Spleen (tissue), 11 donors: ENCODE measurements around the gene SIRT7. TPM values are rescaled to one million over a fixed set of nuclear protein-coding genes. Genes with fewer than 3 reads are reported as not detected.

Experiments used
- DNase-seq: peaks from one replicate; pipeline ENCODE4 v3.0.0-alpha.2; 2020
- H3K27ac ChIP-seq, 8 donors: fragments of 200-600 bp; sonication (generic) in 7 of 8; 1 replicate in 4 of 8; 2 replicates in 4 of 8; pipeline versions ENCODE4 v1.5.0 to v1.8.0; 2016 to 2021; ENCODE audit warnings: inconsistent platforms in 4 of 8, mild to moderate bottlenecking in 4 of 8, moderate library complexity in 1 of 8
- H3K27me3 ChIP-seq, 7 donors: fragments of 200-600 bp; sonication (generic) in 6 of 7; replicated peaks in 1 of 7; 1 replicate in 4 of 7; 2 replicates in 3 of 7; pipeline versions ENCODE4 v1.5.0 to v1.8.0; 2016 to 2021; ENCODE audit warnings: inconsistent platforms in 3 of 7, mild to moderate bottlenecking in 1 of 7
- H3K36me3 ChIP-seq, 6 donors: fragments of 200-600 bp; sonication (generic) in 5 of 6; 1 replicate in 4 of 6; 2 replicates in 2 of 6; pipeline versions ENCODE4 v1.5.0 to v1.8.0; 2016 to 2021; ENCODE audit warnings: inconsistent platforms in 2 of 6
- H3K4me1 ChIP-seq, 6 donors: fragments of 200-600 bp; sonication (generic) in 5 of 6; 1 replicate in 3 of 6; 2 replicates in 3 of 6; pipeline versions ENCODE4 v1.5.0 to v1.8.0; 2016 to 2021; ENCODE audit warnings: inconsistent platforms in 3 of 6
- H3K4me3 ChIP-seq, 8 donors: fragments of 200-600 bp; sonication (generic) in 7 of 8; 1 replicate in 4 of 8; 2 replicates in 4 of 8; pipeline versions ENCODE4 v1.5.0 to v1.8.0; 2016 to 2021; ENCODE audit warnings: inconsistent platforms in 4 of 8, mild to moderate bottlenecking in 4 of 8, moderate library complexity in 2 of 8
- H3K9me3 ChIP-seq, 8 donors: fragments of 200-600 bp; sonication (generic) in 7 of 8; 1 replicate in 4 of 8; 2 replicates in 4 of 8; pipeline versions ENCODE4 v1.5.0 to v1.8.0; 2016 to 2021; ENCODE audit warnings: inconsistent platforms in 4 of 8
- POLR2A ChIP-seq, 3 donors: fragments of 450-650 bp; IDR thresholded peaks; one replicate each; pipeline ENCODE4 v1.5.1; 2017; ENCODE audit warnings: antibody characterized with exemption in 3 of 3, mild to moderate bottlenecking in 1 of 3
- POLR2AphosphoS5 ChIP-seq, 3 donors: sonication (generic); formaldehyde crosslinking; IDR thresholded peaks; one replicate each; pipeline ENCODE4 v1.5.1; 2017; ENCODE audit warnings: antibody characterized with exemption in 3 of 3
- WGBS, 5 donors: extraction: QIAGEN DNeasy Blood & Tissue Kit in 3 of 5; methylation state at CpG; one replicate each; pipeline versions ENCODE4 v1.1.5 to v1.1.7; 2013 to 2018; 5-methylcytosine and 5-hydroxymethylcytosine counted together
- intact Hi-C: fragments of 100-400 bp; cut with DNase I; formaldehyde crosslinking; loops from one replicate; pipeline ENCODE4 v1.15.0; 2023; ENCODE audit warnings: low total_unique reads
- polyA plus RNA-seq, 3 donors: library from polyadenylated mRNA; stranded (reverse); fragments of 200-250 nt; gene quantifications; one replicate each; pipeline ENCODE4 v1.2.1, GENCODE V29; 2013
- total RNA-seq, 7 donors: library from RNA; depleted of rRNA in 3 of 7; stranded (reverse); fragments of >200 nt in 3 of 7; fragmentation: NEBNext Ultra II Directional in 4 of 7; extraction: Animal tissue kit (Norgen Biotek cat#: 25700) in 4 of 7; gene quantifications; one replicate each; pipeline versions ENCODE4 v1.1.0 to v1.2.1, GENCODE V29; 2016 to 2021
- TF ChIP-seq, protein P1 (sequence below), 11 experiments: fragments of 200-600 bp in 7 of 11; fragments of 450-650 bp in 4 of 11; sonication (generic) in 4 of 11; IDR thresholded peaks in 8 of 11; conservative IDR thresholded peaks in 3 of 11; 1 replicate in 7 of 11; 2 replicates in 4 of 11; pipeline versions ENCODE4 v1.4.0 to v1.8.0; 2016 to 2021; ENCODE audit warnings: antibody characterized with exemption in 11 of 11, inconsistent platforms in 4 of 11, mild to moderate bottlenecking in 1 of 11
- donor health status: healthy with polysubstance abuse.
- donor health status: DM: no; HTN: no; CAD: no; lungs with moderate emphysema.
- donor health status: DM: no; HTN: no; CAD: no.
- donor health status: Bipolar disorder and iron deficiency.
- donor health status: healthy.
- donor health status: DM: no; HTN: no; CAD: no.
- donor health status: DM: yes; HTN: yes; CAD: no.

Gene SIRT7
- total and polyA plus RNA-seq, 10 donors = 28.5 to 54.5 (median 39.1) TPM

DNA sequence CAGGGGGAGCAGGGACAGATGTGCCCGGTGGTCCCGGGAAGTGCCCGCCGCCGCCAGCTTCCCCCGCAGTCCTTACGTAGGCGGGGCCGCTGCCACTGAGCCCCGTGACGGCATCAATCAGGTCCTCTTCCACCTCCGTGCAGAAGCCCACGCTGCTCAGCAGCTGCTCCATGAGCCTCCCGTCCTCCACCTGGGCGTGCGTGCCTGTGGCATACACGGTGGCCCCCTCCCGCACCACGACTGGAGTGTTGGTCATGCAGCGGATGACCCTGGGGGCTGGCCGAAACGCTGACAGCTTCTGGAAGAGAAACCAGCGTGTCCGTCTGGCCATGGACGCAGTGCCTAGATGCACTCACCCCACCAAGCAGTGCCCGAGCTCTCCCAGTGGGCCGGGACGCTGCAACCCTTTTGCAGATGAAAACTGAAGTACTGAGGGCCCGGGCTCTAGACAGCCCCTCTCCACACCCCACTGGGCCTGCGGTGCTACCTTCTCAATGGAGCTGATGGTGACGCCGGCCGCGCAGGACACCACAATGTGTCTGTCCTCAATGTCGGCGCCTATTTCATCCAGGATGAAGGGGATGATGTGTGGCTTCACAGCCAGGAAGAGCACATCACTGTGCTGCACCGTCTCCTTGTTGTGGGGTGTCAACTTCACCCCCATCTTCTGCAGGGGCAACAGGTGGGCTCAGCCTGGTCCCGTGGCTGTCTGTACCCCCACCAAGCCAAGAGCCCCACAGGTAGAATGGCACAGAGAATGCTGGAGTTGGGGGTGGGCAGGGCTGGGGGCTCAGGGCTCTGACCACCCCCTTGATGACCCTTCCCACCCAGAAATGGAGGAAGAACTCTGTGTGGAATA, 17.1 kb upstream of the SIRT7 start:
- Histone ChIP-seq H3K27ac (no peak overlapping the region), H3K9me3 (no peaks in the 10 kb centered on the region), H3K27me3 (peaks cover 0 to 86% (median 22%) of the 10 kb centered on the region in 7 donors), H3K4me3 (no peak overlapping the region), H3K4me1 (peaks cover 0 to 25% (median 15%) of the 10 kb centered on the region in 6 donors), H3K36me3 (no peaks in the 10 kb centered on the region)
- 90 to 96% (median 93%) methylated on average over 17 to 38 of the region's 38 CpGs for WGBS, 5 donors
- intact Hi-C loops = no loop called here
- TF ChIP-seq, protein P1, sequence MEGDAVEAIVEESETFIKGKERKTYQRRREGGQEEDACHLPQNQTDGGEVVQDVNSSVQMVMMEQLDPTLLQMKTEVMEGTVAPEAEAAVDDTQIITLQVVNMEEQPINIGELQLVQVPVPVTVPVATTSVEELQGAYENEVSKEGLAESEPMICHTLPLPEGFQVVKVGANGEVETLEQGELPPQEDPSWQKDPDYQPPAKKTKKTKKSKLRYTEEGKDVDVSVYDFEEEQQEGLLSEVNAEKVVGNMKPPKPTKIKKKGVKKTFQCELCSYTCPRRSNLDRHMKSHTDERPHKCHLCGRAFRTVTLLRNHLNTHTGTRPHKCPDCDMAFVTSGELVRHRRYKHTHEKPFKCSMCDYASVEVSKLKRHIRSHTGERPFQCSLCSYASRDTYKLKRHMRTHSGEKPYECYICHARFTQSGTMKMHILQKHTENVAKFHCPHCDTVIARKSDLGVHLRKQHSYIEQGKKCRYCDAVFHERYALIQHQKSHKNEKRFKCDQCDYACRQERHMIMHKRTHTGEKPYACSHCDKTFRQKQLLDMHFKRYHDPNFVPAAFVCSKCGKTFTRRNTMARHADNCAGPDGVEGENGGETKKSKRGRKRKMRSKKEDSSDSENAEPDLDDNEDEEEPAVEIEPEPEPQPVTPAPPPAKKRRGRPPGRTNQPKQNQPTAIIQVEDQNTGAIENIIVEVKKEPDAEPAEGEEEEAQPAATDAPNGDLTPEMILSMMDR (IDR thresholded peaks at IDR 0.05 in 8 of 11, conservative IDR thresholded peaks at IDR 0.05 in 3 of 11) = no peak
- no peak for TF ChIP-seq POLR2A (IDR thresholded peaks at IDR 0.05)
- no peak for TF ChIP-seq POLR2AphosphoS5 (IDR thresholded peaks at IDR 0.05)
- no peak for DNase-seq

DNA sequence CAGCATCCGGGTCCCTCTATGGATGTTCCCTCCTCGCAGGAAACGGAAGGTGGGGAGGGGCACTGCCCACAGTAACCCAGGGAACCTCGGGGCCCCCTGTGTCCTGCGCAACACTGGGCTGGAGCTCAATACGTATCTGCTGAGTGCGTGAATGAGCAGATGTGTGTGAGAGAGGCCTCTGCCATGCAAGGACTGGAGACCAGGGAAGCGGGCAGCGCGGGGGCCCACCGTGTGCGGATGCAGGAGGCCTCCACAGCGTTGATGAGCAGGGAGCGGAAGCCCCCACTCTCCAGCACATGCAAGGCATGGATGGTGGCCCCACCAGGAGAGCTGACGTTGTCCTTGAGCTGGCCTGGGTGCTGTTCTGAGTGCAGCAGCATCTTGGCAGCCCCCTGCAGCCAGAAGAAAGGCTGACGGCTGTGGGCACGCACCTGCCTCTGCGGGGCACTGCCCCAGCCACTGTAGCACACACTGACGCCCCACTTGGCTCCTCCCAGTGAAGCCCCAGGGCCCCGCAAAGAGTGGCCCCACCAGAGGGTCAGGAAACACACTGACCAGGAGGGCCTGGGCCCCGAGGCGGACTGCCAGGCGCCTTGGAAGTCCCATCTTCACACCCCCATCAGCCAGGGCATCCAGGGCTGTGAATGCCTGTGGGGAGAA, 16.3 kb upstream of the SIRT7 start:
- Histone ChIP-seq H3K4me3 (no peak overlapping the region), H3K4me1 (peaks cover 0 to 25% (median 14%) of the 10 kb centered on the region in 6 donors), H3K27me3 (peaks cover 0 to 86% (median 22%) of the 10 kb centered on the region in 7 donors), H3K9me3 (no peaks in the 10 kb centered on the region), H3K36me3 (no peaks in the 10 kb centered on the region), H3K27ac (no peak overlapping the region)
- intact Hi-C loops = no loop called here
- 79 to 92% (median 83%) methylated on average over 22 to 23 of the region's 23 CpGs for WGBS, 5 donors
- DNase-seq = no peak
- no peak for TF ChIP-seq POLR2AphosphoS5 (IDR thresholded peaks at IDR 0.05)
- no peak for TF ChIP-seq POLR2A (IDR thresholded peaks at IDR 0.05)
- TF ChIP-seq, protein P1 (IDR thresholded peaks at IDR 0.05 in 8 of 11, conservative IDR thresholded peaks at IDR 0.05 in 3 of 11) = no peak

DNA sequence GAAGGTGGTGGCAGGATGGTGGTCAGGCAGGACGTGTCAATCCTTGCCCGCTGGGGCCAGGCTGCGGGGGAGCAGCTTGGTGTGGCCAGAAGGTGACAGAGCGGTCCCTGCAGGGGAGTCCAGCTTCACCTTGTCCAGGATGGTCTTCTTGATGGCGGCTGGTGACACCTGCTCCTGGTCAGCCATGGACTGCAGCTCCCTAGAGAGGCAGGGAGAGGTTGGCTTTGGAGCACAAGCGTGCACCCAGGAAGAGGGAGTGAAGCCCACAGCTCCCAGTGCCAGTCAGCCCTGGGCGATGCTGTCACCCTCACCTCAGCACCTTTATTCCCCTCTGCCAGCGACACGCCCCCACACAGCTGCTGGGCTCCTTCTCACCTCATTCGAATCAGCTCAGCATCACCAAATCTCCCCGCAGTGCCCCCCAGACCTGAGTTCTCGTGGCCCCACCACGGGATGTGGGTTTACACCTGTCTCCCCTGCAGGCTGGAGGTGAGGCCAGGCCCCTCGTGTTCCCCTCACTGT, 15.3 kb upstream of the SIRT7 start:
- Histone ChIP-seq H3K9me3 (no peaks in the 10 kb centered on the region), H3K27me3 (peaks cover 0 to 89% (median 31%) of the 10 kb centered on the region in 7 donors), H3K4me3 (no peak overlapping the region), H3K36me3 (no peaks in the 10 kb centered on the region), H3K4me1 (peaks cover 5 to 33% (median 23%) of the 10 kb centered on the region in 6 donors), H3K27ac (no peak overlapping the region)
- intact Hi-C loops = no loop called here
- TF ChIP-seq, protein P1 (IDR thresholded peaks at IDR 0.05 in 8 of 11, conservative IDR thresholded peaks at IDR 0.05 in 3 of 11) = no peak
- TF ChIP-seq POLR2A (IDR thresholded peaks at IDR 0.05) (no peak), POLR2AphosphoS5 (IDR thresholded peaks at IDR 0.05) (no peak)
- WGBS, 5 donors = 80 to 88% (median 85%) methylated on average over 13 to 14 of the region's 14 CpGs
- DNase-seq = no peak
